RWPE1 (cell line): ENCODE data around the gene ENOX2.

Experiments
- CTCF ChIA-PET: fragments of 350-600 bp; sonication (Branson Sonifier 250); formaldehyde crosslinking; extraction: SDS; loops from one replicate; lab custom pipeline; 2021; lab: Yijun Ruan, JAX
- POLR2A ChIA-PET: fragments of 400-600 bp; formaldehyde crosslinking; extraction: SDS; loops from one replicate; lab custom pipeline; 2020; ENCODE audit warnings: antibody characterized with exemption; ENCODE audit not compliant: low non-redundant PET; lab: Yijun Ruan, JAX
- DNase-seq: peaks from one replicate; pipeline ENCODE4 v3.0.0; 2012; ENCODE audit warnings: low spot score
- H3K27ac ChIP-seq: fragments of 450-650 bp; 2 replicates; pipeline ENCODE4 v1.5.1; 2017
- CTCF ChIP-seq: fragments of 450-650 bp; conservative IDR thresholded peaks from 2 replicates; pipeline ENCODE4 v1.5.1; 2017; ENCODE audit warnings: low read depth, mild to moderate bottlenecking

ENOX2 gene

GRCh38 chrX:130869239-130869638 is 33.8 kb downstream of the ENOX2 start:
- POLR2A ChIA-PET: no interaction called here
- TF ChIP-seq CTCF: no peak
- DNase-seq: no peak
- CTCF ChIA-PET: no interaction called here
- H3K27ac ChIP-seq: no peak overlapping the region

- no peak overlapping the region for H3K27ac ChIP-seq
- CTCF ChIA-PET: no interaction called here
- TF ChIP-seq CTCF: no peak
- no peak for DNase-seq
- POLR2A ChIA-PET: no interaction called here
Observed at GRCh38 chrX:130861462-130861861, 41.5 kb downstream of the ENOX2 start.

GRCh38 chrX:130857207-130857606 is 45.8 kb downstream of the ENOX2 start:
- no peak overlapping the region for H3K27ac ChIP-seq
- no peak for DNase-seq
- ChIA-PET CTCF (no interaction called here), POLR2A (no interaction called here)
- no peak for TF ChIP-seq CTCF

- H3K27ac ChIP-seq: no peak overlapping the region
- no peak for TF ChIP-seq CTCF
- no peak for DNase-seq
- POLR2A ChIA-PET: no interaction called here
- CTCF ChIA-PET: interaction anchor here (0.8 kb wide), 1 partner anchor 421 kb away, joined by 4 read pairs; no protein-coding TSS in a partner anchor
Observed at GRCh38 chrX:130851569-130851968, 51.4 kb downstream of the ENOX2 start.

GRCh38 chrX:130848763-130849162 is 54.2 kb downstream of the ENOX2 start:
- ChIA-PET CTCF (no interaction called here), POLR2A (no interaction called here)

GRCh38 chrX:130846746-130847145 is 56.3 kb downstream of the ENOX2 start:
- ChIA-PET CTCF (no interaction called here), POLR2A (no interaction called here)
- no peak overlapping the region for H3K27ac ChIP-seq
- TF ChIP-seq CTCF: no peak
- no peak for DNase-seq

More at GRCh38 chrX:130848763-130849162, 54.2 kb downstream of the ENOX2 start:
- no peak for TF ChIP-seq CTCF
- H3K27ac ChIP-seq: no peak overlapping the region
- DNase-seq: no peak

GRCh38 chrX:130841776-130842175 is 61.2 kb downstream of the ENOX2 start:
- no peak for TF ChIP-seq CTCF
- no peak for DNase-seq
- POLR2A ChIA-PET: no interaction called here
- no peak overlapping the region for H3K27ac ChIP-seq
- CTCF ChIA-PET: no interaction called here
